GM12875 (cell line): Measurements from ENCODE around the gene SLC66A2.

Experiments used
- H3K4me3 ChIP-seq: one replicate; pipeline ENCODE4 v1.5.1; 2011; ENCODE audit warnings: low read depth, low read length, control low read depth
- TF ChIP-seq, protein P1 (sequence below): IDR thresholded peaks from 2 replicates; pipeline ENCODE4 v1.5.1; 2011; ENCODE audit warnings: low read depth, mild to moderate bottlenecking, control low read depth, inconsistent platforms, low read length, moderate library complexity, borderline replicate concordance; ENCODE audit not compliant: insufficient read depth

Gene SLC66A2

DNA sequence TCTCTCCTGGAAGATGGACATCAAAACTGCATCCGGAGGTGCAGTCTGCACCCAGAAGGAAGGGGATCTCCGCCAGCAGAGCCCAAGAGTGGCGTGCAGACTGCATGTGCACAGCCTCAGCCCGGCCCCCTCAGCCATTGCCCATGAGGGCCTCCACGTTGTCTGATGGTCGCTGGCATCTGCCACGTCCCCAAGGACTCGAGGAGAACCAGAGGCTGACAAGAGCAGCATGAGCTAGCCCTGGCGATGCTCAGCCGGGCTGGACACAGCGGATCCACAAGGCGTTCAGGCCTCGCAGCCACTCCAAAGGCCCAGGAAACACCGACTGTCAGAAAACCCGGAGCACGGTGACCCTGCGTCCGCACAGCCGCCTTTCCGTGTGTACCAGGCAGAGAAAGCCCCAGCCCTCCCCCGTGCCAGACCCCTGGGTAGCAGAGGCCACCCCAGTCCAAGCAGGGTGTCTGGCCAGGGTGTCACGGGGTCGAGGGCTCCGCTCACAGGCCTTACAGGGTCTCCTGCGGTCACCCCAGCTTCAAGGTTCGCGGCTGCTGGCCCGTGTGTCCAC lies 48.3 kb downstream of the SLC66A2 start:
- TF ChIP-seq, protein P1, sequence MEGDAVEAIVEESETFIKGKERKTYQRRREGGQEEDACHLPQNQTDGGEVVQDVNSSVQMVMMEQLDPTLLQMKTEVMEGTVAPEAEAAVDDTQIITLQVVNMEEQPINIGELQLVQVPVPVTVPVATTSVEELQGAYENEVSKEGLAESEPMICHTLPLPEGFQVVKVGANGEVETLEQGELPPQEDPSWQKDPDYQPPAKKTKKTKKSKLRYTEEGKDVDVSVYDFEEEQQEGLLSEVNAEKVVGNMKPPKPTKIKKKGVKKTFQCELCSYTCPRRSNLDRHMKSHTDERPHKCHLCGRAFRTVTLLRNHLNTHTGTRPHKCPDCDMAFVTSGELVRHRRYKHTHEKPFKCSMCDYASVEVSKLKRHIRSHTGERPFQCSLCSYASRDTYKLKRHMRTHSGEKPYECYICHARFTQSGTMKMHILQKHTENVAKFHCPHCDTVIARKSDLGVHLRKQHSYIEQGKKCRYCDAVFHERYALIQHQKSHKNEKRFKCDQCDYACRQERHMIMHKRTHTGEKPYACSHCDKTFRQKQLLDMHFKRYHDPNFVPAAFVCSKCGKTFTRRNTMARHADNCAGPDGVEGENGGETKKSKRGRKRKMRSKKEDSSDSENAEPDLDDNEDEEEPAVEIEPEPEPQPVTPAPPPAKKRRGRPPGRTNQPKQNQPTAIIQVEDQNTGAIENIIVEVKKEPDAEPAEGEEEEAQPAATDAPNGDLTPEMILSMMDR = no peak
- no peak overlapping the region for H3K4me3 ChIP-seq

DNA sequence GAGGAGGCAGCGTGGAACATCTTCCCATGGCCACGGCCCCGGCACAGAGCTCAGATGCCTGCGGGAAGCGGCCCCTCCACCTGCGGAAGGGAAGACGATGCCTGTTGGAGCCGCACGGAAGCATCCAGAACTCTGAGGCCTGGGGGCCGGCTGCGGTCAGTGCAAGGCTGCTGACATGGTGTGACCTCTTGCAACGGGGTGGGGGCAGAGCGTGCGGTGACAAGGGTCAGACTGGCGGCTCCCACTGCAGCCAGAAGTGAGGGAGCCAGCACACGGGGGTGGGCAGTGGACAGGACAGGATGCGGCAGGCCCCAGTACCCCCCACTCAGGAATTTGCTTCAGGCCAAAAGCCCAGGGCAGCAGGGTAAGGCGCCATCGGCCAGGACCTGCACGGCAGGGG lies 48.8 kb downstream of the SLC66A2 start:
- no peak overlapping the region for H3K4me3 ChIP-seq
- TF ChIP-seq, protein P1 = no peak

DNA sequence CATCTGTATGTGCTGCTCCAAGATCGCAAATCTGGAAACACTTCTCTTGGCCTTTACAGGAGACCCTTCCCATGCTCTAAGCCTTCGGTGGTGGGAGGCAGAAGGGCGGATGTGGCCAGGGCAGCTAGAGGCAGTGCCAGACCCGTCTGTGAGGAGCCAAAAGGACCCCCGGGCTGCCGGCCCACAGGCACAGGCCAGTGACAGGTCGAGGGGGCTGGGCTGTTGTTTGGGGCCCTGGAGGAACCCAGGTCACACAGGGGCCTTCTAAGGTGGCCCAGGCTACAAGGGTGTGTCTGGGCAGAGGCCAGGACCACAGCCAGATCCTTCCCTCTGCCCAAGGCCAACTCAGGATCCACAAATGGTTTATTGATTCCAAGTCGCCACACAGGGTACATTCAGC lies 49.4 kb downstream of the SLC66A2 start:
- H3K4me3 ChIP-seq = no peak overlapping the region
- TF ChIP-seq, protein P1 = no peak

DNA sequence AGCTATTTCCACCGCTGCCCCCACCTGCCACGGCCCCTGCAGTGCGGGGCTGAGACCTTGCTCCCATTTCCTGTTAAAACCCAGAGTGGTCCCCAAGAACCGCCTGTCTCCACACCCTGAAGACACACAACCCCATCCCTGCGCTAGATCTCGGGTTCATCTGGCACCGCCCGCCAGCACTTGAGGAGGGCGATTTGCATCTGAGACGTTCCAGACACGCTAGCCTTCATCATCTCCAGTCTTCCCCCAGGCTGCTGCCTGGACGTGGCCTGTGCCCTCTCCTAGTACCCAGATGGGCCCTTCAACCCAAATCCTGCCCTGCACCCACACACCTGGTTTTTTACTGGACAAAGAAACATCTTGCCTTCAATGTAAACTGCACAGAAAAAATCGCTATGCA lies 49.8 kb downstream of the SLC66A2 start:
- no peak overlapping the region for H3K4me3 ChIP-seq
- TF ChIP-seq, protein P1 = no peak

DNA sequence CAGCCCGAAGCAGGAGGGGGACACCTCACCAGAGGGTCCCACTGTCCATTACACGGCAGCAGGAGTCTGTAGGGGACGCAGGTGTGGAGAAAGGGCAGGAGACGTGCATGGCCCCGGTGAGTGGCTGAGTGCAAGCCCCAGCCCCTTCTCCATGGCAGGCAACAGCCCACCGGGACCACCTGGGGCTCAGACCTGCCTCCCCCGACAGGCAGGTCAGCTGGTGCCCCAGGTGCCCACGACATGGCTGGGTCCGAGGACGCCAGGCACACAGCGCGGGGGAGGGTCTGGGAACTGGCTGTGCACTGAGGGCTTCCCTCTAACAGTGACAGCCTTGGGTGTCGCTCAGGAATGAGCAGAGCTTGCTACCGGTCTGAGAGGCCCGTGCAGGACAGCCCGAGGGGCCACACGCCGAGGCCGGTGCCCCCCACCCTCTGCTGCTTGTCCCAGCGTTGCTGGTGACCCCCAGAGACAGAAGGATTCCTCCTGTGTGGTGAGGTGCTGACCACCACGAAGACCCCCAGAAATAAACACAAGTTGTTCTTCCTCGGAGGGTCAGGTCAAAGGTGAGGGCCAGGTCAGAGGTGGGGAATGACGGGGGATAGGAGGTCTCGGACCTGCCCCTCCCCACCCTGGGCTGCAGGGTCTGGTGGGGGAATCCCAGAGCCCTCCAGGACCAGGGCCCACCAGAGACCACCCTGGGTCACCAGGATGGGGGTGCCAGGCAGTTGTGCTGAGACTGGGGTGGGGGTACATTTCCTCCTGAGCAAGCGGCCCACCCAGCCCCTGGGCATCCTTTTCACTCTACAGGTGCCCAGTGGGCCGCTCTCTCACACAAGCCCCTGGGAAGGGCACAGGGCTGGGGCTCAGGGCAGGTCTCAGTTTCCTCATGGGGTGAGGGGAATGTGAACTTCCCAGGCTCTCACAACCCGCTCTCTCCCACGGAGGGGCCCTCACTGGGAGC lies 50.6 kb downstream of the SLC66A2 start:
- H3K4me3 ChIP-seq = no peak overlapping the region
- TF ChIP-seq, protein P1 = no peak

DNA sequence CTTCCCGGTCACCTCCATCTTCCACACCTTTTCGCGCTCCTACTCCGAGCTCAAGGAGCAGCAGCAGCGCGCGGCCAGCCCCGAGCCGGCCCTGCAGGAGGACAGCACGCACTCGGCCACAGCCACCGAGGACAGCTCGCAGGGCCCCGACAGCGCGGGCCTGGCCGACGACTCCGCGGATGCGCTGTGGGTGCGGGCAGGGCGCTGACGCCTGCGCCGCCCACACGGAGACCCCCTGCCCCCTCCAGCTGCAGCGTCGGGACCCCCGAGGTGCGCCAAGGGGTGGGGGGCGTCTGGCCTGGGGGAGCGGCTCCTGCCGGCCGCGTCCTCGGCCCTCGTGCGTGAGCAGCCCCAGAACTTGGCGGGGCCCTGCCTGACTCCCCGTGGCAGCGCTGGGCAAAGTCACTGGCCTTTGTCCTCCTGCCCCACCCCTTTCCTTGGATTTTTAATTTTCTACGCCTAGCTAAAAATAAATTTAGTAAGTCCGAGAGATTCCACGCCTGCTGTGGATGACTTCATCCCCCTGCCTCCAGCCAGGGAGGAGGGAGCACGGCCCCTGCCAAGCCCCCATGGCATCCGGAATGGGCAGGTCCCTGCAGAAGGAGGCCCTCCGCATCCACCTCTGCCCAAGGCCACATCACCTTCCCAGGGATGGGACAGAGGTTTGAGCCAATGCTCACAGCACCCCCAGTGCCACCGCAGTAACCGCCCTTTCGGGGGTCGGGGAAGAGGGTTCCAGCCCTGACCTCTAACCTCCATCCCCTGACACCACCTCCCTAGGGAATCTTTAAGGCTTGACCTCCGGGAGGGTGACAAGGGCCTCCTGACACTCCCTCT lies 51.6 kb downstream of the SLC66A2 start:
- TF ChIP-seq, protein P1 = no peak
- no peak overlapping the region for H3K4me3 ChIP-seq
